GM18502 (cell line): ENCODE data around the gene MSH5.
"Not testable (repeated sequence)": the region's sequence is repeated elsewhere in the genome, so short reads cannot be mapped to it uniquely, and the experiment has no call there.

Experiments
- ATAC-seq: cut with Tn5 transposase; IDR thresholded peaks from one replicate; pipeline ENCODE4 v1.9.1; 2021; ENCODE audit warnings: mild to moderate bottlenecking; ENCODE audit not compliant: unreplicated experiment, poor library complexity

The MSH5 gene

DNA sequence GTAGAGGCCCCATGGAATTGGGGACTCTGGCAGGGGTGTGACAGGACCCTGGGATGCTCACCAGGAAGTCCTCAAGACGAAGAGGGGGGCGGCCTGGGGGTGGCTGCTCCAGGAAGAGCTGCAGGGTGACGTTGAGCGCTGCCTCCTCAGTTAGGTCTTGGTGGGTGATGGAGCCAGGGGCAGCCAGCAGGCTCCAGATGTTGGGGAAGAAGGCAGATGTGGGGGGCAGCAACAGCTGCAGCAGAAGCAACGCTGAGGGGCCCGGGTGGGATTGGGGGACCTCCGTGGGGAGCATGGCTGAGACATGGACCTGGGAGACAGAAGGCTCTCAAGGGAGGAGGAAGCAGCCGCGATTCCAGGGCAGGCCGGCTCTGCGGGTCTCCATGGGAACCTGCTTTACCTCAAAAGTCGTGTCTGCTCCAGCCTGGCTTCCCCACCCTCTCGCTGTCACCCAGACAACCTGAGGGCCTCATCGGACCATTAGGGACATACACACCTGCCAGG is 36.7 kb downstream of the MSH5 start:
- ATAC-seq, result peak; percentile 26

DNA sequence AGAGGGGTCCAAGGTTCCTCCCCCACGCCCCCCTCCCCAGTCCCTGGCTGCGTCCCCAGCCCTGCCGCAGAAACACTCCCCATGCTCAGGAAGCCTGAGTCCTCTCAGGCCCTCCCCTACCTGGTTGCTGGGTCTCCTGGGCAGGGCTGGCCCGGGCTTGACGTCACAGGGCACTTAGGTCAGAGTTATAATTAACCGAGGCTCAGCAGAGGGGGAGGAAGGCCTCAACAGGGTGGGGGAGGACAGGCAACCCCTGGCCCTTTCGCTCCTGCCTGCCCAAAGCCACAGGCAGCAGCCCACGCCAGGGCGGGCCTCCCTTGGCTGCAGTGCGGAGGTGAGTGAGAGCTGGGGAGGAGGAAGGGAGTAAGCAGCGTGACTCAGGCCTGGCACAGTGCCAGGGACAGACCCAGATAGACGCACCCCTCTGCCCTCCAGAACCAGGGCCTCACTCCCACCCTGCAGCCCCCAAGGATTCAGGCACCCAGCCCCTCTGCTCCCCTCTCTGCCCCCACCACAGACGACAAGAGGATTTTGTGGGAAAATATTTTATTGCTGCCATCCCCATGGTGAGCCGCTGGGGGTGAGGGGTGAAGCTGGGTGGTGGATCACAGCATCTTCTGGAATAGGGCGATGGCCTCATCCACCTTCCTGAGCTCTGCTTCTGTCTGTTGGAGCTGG is 37.3 kb downstream of the MSH5 start, which contains the start of gene VWA7:
VWA7 (minus strand) TSS at position 340 of the 678 bp plus-strand sequence. CDS start 549 bp downstream, outside the sequence.
- peak; percentile 77 for ATAC-seq

DNA sequence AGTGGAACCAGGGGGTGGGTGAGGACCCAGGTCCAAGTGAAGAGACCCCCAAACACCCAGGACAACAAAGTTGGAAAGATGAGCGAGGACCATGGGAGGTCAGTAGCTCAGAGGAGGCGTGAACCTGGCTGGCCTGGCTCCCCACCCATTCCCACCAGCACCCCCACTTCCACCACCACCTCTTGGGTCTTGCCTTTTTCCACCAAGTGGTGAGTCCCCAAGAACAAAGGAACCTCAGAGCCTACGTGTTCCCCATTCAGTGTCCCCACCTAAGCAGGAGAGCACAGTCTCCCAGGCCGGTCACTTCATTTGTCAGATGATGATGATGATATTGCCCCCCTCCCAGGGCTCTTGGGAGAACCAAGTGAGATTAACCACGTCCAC is 37.9 kb downstream of the MSH5 start:
- ATAC-seq, result no peak

DNA sequence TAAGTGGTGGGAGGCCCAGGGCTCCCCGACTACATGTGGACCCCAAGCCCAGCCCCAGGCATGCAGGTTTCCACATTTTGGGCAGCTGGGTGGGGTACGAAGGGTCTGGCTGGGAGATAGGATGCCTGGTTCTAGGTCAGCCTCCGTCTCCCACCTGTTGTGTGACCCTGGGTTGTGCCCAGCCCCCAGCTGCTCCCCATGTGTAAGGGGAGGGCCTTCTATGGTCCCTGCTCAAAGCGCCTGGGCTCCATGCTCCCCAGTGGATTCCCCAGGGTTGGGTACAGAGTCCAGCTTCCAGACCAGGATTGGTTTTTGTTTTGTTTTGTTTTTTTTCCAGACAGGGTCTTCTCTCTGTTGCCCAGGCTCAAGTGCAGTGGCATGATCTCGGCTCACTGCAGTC is 38.4 kb downstream of the MSH5 start:
- no peak for ATAC-seq

DNA sequence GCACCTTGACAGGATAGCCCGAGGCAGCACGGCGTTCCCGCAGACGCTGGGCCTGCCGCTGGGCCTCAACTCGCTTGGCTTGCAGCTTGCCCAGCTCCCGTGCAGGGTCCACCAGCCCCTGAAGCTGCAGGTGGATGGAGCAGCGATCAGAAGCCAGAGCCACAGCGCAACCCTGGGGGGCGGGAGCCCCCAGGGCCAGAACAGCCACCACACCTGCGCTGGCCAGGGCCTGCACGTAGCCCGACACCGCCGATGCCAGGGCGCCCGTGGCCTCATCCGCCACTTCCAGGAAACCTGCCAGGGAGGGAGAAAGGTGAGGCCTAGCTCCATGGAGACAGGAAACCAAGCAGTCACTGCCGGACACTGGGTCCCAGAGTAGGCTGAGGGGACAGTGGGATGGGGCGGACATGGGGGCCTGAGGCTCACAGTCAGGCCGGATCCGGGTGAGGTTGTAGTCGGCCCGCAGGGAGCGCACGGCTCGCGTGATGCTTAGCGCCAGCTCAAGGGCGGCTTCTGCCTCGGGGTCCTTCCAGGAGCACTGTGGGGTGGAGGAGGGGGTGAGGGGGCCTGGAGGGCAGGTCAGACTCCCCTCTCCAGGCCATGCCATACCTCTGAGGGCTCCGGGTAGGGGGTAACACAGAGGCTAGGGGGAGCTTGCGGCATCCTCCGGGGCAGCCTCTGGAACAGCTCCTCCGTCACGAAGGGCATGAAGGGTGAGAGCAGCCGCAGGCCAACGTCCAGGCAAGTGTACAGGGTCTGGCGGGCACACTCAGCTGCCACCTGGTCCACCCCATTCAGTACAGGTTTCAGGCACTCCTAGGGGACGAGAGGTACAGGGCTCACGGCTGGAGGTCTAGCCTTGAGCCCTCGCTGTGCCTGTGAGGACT is 39.4 kb downstream of the MSH5 start:
- no peak for ATAC-seq

DNA sequence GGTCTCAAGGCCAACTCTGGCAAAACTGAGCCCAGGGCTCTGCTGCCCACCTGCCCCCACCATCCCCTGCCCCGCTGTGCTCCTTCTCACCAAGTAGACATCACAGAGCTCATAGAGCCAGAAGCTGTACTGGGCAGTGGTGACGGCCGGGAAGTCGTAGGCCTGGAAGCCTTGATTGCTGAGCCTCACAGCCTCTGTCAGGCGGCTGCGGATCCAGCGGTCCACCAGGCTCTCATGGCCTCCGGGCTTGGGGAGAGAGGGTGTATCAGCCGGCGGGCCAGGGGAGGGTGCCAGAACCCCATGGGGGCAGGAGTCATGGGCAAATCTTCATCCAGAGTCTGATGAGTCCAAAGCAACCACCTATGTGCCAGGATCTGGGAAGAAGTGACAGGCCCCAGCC is 40.1 kb downstream of the MSH5 start:
- ATAC-seq, result no peak

DNA sequence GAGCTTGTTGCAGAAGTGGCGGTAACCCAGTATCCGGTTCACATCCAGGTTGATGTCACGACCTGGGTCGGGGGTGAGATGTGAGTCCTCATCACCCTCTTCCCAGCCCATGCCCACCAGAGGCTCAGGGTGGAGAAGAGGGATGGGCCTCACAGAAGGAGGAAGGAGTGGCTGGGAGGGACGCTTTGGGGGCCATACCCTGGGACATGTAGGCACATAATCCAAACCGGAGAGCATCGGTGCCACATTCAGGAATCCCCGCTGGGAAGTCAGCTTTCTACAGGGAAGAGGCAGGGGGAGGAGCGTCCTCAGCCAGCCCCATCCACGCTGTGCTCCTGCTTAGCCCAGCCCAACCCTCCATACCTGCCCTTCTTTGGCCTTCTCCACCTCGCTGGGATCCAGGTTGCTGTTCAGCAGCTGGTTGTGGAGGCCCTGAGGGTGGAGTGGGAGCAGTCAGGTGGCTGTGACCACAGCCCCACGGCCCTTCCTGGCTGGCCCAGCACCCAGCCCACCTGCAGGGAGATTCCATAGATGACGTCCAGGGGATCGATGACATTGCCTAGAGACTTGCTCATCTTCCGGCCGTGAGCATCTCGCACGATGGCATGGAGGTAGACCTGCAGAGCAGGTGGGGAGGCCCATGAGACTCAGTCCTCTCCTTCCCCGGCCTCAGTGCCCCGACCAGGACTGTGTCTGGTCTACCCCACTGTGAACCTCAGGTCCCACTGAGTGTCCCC is 40.9 kb downstream of the MSH5 start:
- no peak for ATAC-seq

DNA sequence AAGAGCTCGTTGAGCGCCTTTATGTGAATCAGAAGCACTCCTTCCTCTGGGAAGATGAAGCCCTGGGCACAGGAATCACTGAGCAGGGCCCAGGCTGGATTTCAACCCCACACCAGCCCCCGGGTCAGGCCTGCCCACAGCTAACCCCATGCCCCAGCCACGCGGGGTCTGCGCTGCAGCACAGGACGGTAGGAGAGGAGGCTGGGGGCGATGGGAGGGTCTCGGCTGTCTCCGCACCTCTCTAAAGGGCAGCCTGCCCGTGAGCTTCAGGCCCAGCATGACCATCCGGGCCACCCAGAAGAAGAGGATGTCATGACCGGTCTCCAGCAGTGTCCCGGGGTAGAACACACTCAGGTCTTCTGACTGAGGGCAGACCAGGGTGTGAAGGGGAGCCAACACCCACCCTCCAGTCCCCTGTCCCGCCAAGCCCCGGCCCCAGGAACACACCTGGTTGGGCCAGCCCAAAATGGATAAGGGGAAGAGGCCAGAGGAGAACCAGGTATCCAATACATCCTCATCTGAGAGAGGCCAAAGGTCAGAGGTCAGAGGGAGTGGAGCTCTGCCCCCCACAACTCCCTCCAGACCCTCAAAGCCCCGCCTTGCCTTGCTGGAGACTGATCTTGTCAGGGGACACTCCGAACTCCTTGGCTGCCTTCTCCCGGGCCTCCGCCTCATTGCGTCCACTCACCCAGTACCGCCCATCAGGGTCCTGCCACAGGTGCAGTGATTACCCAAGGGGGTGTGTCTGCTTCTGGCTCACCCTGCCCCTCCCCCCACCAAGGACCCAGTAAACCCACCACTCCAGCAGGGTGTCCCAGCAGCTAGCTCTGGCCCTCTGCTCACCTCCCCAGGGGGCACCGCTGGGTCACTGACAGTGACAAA is 41.7 kb downstream of the MSH5 start:
- no peak for ATAC-seq

DNA sequence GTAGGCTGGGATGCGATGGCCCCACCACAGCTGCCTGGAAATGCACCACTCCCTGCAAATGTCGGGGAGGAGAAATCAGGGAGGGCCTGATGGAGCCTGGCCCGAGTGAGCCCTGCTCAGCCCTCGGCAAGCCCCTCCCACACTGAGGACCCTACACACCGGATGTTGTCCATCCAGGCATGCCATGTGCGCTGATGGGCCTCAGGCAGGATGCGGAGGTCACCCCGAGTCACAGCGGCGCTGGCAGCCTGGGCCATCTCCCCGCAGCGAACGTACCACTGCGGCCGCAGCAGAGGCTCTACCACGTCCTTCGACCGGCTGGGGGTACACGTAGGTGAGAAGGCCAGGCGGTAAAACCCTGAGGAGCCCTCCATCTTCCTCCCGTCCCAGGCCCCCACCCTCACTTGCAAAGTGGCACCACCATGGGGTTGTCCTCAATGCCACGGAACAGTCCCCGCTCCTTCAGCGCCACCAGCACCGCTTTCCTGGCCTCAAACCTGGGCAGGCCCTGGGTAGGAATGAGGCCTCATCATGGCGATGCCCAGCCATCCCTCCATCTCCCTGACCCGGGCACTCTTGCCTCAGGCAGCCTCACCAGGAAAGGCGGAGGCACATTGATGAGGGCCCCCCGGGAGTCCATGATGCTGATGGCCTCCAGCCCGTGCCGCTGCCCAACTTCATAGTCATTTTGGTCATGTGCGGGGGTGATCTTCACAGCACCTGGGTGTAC is 42.5 kb downstream of the MSH5 start:
- ATAC-seq, result no peak

DNA sequence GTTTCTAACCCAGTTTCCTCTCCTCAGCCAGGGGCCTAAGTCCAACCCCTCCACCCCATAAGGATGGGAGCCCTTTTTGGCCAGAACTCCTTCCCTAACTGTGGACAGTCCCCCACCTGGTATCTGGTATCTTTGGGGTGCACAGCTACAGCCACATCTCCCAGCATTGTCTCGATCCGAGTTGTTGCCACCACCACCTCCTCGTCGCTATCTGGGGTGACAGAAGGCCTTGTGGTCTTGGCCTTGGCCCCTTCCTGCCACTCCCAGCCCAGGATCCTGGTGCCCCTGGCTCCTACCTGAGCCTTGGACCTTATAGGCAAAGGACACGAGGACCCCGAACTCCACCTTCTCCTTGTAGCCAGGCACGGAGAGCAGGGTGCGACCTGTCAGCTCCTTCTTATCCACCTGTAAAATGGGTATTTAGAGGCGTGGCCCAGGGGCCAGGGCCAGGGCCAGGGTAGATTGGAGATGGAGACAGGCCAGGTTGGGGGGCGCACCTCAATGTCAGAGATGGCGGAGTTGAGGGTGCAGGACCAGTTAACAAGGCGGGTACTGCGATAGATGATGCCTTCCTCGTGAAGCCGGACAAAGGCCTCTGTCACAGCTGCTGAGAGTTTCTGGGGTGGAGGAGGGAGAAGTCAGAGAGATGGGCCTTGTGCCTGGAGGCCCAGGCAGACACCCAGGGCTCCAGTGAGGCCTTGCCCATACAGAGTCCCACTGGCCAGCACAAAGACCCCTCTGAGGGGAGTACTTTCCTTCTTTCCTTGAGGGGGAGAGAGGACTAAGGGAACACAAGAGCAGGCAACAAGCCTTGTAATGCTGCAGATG is 44.5 kb downstream of the MSH5 start:
- ATAC-seq, result no peak

DNA sequence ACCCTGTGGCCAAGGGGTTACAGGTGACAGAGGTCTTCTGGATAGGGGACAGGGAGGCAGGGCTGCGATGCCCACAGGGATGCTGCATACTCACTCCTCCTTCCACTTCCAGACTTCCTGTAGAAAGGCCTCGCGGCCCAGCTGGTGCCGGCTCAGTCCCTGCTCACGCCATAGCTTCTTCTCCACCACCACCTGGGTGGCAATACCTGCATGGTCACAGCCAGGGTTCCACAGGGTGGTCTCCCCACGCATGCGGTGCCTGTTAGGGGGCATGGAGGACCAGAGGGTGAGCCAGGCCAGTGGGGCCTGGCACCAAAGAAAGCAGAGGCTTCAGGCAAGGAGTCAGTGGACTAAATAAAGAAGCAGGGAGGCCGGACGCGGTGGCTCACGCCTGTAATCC is 45.7 kb downstream of the MSH5 start:
- no peak for ATAC-seq

DNA sequence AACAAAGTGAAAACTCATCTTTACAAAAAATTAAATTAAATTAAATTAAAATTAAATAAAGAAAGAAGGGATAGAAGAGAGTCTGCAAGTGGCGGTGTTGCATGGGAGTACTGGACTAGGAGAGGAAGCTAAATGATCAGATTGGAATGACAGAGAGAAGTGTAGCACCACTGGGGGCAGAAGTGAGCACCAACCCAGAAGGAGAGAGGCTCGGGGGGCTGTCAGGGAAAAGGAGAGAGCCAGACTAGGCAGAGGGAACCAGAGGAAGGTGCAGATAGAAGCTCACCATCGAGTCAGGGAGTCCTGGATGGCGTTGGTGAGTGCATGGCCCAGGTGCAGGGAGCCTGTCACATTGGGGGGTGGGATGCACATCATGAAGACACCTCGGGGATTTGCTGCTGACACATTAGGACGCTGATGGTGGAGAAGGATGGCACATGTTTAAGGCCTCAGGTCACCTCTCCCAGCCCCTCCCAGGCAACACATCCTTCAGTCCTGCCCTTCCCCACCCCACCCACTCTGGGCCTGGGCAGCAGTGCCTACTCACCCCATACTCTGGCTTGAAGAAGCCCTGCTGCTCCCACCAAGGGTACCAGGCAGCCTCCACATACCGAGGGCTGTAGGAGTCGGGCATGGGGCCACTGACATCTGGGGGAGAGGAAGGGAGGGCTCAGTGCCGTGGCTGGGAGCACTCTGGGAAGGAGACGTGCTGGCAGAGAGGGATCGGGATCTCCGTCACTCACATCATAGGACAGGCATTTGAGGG is 51.7 kb downstream of the MSH5 start:
- ATAC-seq, result no peak

DNA sequence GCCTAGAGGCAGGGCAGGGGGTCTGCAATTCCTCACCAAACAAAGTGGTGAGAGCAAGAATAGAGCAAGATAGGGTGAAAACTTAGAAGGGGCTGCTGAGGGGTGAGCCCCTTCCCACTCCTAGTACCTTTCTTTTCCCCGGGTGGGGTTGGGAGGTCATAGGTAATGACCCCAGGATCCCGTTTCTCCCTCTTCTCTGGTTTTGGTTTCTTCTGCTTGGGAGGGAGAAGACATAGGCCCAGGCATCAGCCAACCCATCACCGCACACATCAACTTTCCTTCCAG is 52.2 kb downstream of the MSH5 start:
- no peak for ATAC-seq

DNA sequence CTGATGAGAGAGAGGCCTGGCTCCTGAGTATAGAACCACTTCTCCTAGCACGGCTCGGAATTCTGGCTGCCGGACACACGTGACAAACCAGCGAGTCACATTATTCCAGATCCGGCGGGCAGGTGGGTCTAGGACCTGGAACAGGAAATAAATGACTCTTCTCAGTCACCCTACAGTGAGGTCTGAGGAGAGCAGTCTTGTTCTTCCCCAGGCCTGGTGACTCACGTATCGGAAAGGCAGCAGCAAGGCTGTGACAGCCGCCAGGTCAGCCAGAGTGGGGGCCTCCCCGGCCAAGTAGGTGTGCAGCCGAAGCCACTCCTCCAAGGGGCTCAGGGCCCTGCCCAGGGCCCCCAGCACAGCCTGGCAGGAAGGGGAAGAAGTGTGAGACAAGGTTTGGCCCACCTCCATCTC is 53.0 kb downstream of the MSH5 start:
- no peak for ATAC-seq

DNA sequence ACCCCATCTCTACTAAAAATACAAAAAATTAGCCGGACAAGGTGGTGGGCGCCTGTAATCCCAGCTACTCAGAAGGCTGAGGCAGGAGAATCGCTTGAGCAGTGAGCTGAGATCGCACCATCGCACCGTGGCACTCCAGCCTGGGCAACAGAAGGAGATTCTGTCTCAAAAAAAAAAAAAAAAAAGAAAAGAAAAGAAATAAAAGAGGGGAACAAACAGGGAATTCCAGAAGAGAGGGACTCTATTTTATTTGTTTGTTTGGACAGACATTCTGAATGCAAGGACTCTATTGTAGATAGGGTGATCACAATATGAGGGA is 54.1 kb downstream of the MSH5 start:
- not testable (repeated sequence) for ATAC-seq

DNA sequence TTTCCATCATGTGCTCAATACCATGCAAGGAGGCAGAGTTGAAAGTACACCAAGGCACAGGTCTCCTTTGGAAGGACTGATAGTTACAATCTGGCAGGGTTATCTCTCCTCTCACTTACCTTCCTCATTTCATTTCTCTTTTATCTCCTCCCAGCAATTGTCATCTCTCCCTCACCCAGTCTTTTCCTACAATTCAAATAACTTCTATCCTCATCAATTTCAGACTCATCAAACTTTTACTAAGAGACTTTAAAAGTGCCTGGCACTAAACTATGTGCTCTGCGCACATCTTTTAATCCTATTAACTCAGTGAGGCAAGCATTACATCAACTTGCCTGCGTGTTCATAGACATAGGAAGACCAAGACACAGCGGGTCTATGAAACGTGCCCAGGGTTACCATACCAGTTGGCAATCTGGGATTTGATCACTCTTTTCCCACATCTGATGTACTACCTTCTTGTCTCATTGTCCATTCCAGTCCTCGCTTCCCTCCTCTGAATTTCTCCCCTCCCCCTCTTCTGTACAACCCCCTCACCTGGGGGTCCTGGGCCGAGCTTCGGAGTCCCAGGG is 54.6 kb downstream of the MSH5 start:
- no peak for ATAC-seq

DNA sequence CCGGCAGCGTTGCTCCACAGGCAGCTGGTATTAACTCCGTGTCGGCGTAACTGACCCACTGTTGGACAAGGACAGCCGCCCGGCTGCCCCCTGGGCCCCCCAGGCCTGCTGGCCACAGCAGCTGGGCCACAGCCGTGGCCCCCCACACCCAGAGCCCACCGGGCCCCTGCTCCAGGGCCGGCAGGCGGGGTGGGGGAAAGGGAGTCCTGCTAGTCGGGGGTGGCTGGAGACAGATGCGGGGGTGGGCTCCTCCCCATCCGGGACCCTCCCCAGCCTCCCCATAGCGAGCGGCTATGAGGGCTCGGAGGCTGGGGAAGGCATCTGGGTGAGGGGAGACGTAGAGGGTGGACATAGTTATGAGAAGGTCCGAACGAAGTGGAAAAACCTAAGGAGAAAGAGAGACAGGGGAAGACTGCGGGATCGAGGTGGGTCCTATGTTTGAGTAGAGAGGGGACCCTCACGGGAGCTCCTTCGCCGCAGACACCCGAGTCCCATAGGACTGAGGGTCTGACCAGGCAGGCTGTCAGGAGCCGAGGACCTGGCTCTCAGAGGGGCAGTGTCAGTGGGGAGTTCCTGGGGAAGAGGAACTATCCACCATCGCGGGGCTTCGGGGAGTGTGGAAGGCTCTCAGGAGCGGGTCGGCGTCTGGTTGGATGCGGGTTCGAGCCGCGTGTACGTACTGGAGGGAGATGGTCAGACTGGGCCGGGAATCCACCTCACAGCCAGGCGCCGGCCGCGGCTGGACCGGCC is 55.2 kb downstream of the MSH5 start:
- no peak for ATAC-seq
